CD4-positive, alpha-beta T cell treated with Interleukin-2 at 100 ng/mL for 4 hours (primary cell): ENCODE results near the gene DPP8.
A peak's percentile ranks its signal among the peaks of the same experiment; 100 is the strongest.
"Not testable (repeated sequence)": the region's sequence is repeated elsewhere in the genome, so short reads cannot be mapped to it uniquely, and the experiment has no call there.

ENCODE experiments used
- DNase-seq: peaks from one replicate; pipeline ENCODE4 v3.0.0-alpha.2; 2020; ENCODE audit warnings: low spot score

Gene DPP8

DNA sequence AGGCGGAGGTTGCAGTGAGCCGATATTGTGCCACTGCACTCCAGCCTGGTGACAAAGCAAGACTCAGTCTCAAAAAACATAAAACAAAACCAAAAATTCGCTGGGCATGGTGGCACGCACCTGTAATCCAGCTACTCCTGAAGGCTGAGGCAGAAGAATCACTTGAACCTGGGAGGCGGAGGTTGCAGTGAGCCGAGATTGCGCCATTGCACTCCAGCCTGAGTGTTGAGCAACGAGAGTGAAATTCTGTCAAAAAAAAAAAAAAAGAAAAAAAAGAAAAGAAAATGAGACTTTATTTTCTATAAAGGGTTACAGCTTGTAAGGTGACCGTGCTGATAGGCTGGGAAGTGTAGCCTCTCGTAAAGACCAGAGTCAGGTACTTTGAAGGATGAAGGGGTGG lies 6.7 kb upstream of the DPP8 start:
- no peak for DNase-seq

DNA sequence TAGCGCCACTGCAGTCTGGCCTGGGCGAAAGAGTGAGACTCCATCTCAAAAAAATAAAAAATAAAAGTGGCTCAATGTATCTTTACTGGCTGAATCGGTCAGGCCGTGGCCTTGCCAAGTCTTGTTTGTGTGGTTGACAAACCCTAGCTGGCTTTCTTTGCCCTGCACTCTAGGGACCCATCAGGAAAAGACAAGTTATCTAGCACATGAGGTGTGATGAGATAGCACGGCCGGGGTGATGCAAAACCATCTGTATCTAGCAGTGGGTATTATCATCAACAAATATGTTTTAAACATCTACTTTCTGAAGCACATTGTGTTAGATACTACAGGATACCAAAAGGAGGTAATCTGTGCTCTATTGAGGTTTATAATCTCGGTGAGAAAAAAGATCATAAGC lies 3.9 kb upstream of the DPP8 start:
- no peak for DNase-seq

DNA sequence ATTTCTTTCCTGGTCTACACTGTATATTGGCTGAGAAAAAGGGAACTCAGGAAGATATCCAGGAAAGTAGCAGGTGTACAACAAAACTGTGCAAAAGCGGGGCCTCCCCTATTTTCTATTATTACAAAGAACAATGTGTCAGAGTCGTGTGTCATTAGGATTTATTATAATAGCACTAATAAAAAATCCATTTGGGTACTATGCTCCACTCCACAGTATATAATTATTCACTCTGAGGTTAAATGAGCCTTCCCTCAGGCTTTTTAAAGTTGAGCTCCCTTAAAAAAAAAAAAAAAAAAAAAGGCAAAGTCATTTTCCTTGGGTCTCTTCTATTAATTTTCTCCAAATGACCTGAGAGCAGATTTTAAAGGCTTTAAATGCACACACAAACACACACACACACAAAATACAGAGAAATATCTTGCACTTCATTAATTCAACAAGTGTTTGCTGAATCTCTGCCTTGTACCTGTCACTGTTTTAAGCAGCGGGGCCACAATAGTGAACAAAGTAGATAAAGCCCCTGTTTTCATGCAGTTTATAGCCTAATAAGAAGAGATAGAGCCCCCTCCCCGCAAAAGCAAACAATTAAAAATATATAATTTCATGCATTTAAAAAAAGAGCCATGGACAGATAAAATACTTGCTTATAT lies 1.3 kb upstream of the DPP8 start:
- no peak for DNase-seq

DNA sequence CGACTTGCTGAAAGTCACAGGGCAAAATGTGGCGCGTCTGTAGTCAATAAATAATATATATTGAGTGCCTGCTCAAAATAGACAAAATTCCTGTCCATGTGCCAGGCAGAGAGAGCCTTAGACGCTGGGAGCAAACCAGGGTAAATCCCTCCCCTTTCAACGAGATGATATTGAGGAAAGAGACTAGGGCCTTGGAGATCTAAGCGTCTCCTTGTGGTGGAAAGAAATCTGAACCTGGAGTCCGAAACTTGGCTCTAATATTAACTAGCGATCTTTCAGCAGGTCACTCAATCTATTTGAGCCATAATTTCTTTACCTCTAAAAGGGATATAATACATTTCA lies 348 bp upstream of the DPP8 start:
- DNase-seq = no peak

DNA sequence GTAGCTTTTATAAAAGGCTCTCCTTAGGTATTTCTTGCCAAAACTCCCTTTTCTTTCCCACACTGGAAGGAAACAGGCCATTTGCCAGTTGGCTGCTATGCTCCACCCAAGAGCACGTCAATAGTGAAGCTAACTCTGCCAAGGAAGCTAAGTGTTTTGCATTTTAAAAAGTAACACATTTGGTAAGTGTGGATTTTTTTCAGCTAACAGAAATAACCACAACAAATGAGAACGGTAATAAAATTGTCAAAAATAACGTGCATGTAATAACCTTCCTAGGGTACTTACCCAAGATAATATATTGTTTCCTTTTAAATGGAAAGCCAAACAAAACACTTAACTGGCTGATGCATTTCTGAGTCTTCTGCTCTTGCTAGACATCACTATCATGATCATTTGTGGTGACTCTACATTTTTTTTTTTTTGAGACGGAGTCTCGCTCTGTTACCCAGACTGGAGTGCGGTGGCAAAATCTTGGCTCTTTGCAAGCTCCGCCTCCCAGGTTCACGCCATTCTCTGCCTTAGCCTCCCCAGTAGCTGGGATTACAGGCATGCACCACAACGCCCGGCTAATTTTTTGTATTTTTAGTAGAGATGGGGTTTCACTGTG lies 4.6 kb downstream of the DPP8 start:
- peak; percentile 37 for DNase-seq

DNA sequence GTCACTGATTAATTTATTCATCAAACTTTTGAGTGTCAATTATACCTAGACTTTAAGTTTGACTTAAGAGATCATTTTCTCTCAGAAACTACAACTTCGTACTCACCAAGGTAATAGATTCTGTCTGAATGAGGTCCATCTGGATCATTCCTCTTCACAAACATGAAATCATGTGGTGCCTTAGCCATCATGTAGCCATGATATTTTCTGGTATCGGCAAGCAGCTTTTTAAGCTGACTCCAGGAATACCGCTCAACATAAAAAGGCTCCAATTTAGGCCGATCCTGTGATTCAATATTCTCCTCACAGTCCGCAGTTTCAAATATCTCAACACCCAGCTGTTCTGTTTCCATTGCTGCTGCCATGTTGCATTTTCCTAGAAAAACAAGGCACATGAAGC lies 5.3 kb downstream of the DPP8 start:
- DNase-seq = no peak

DNA sequence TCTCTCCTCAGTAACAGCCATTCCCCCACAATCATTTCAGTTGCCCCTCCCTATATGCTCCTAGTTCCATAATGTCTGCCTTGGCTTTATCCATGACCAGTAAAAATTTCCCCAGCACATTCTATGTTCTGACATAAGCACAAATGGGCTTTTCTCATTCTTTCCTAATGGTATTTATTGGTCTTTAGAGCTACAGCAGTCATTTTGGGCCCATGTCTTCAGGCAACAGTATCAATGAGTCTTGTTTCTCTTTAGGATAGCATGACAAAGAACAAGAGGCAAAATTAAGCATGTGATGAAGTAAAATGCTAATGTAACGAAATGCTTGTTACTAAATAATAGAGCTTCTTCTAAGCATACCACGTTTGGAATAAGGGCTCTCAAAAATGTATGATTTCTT lies 8.2 kb downstream of the DPP8 start:
- no peak for DNase-seq

DNA sequence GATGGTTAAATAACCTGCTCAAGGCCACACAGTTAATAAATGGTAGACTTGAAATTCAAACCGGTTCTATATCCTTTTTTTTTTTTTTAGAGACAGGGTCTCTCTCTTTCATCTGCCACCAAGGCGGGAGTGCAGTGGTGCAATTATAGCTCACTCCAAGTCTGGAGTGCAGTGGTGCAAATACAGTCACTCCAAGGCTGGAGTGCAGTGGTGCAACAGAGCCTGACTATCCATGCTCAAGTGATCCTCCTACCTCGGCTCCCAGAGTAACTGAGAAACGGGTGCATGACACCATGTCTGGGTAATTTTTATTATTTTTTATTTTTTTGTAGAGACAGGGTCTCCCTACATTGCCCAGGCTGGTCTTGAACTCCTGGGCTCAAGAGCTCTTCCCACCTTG lies 23.4 kb downstream of the DPP8 start:
- no peak for DNase-seq

DNA sequence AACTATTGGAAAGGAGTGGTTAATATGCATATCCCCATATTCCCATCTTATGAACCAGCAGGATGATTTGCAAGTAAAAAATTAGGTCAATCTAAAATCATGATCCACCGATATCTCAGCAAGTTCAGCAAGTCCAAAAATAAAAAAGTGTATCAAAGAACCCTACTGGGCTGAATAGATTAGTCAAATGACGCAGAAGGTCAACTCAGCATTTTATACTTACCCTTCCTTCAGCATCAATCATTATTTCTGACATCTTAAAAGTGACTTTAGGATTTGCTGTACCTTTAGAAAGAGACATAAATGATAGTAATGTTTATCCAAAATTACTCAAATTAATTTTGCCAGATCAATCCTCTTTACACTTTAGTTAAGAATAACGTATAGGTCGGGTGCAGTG lies 32.6 kb downstream of the DPP8 start:
- no peak for DNase-seq

DNA sequence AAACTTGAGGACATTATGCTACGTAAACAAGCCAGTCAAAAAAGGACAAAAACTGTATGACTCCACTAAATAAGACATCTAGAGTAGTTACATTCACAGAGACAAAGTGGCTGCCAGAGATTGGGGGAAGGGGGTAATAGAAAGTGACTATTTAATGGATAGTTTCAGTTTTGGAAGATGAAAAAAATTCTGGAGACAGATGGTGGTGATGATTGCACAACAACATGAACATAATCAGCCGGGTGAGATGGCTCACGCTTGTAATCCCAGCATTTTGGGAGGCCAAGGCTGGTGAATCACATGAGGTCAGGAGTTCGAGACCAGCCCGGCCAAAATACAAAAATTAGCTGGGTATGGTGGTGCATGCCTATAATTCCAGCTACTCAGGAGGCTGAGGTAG lies 40.6 kb downstream of the DPP8 start:
- DNase-seq = no peak

DNA sequence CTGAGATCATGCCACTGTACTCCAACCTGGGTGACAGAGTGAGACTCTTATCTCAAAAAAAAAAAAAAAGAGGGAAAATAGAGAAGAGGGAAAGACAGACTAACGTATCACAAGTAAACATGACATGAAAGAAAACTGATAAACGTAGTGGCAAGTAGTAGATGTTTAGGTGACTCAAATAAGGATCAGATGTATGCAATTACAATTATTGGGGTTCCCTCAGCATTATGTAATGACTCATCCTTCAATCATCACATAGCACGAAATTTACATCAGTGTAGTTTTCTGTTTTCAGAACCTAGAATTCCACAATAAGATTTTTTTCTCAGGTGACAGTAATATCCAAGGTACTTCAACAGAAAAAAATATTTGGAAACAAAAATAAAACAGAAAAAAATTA lies 46.6 kb downstream of the DPP8 start:
- no peak for DNase-seq

DNA sequence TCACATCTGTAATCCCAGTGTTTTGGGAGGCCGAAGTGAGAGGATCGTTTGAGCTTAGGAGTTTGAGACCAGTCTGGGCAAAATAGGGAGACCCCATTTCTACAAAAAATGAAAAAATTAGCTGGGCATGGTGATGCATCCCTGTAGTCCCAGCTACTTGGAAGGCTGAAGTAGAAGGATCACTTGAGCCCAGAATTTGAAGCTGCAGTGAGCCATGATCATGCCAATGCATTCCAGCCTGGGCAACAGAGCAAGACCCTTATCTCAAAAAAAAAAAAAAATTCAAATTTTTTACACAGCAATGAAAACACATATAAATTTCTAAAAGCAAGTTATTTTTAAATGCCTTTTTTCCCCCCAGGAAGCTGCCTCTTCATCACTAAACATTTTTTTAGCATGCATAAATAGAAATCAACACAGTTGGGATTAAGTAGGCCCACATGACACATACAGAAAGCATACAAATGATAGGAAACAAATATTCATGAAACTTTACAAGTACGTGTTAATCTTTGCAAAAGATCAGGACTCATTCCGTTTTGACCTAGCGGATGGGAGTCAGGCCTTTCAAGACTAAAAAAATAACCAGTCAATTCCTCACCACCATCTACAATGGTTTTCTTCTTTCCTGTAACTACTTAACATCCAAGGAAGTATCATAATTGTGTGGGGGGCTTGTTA lies 49.1 kb downstream of the DPP8 start:
- no peak for DNase-seq

DNA sequence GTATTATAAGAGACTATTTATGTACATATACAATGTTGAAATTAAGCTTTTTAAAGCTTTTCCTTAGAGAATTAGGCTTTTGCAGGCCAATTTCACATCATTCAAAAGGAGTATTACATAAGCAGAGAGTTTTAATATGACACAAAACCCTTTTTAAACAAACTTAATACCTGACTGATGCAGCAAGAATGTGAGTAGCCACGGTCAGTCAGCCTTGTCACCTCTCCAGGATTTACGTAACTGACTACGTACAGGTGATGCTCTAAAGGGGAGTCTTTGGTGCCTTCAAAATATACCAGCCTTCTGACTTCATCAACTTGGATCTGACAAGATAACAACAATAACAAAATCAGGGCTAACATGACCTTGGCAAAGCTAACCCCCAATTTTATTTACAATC lies 50.6 kb downstream of the DPP8 start:
- no peak for DNase-seq

DNA sequence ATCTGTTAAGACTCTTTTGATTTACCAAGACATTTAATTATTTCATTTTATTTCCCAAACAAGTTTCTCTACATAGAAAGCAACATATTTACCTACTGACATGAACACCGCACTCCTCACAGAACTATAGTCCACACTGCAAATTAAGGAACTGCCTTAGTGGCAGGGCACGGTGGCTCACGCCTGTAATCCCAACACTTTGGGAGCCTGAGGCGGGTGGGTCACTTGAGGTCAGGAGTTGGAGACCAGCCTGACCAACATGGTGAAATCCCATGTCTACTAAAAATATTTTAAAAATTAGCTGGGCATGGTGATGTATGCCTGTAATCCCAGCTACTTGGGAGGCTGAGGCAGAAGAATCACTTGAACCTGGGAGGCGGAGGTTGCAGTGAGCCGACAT lies 54.4 kb downstream of the DPP8 start:
- DNase-seq = not testable (repeated sequence)

DNA sequence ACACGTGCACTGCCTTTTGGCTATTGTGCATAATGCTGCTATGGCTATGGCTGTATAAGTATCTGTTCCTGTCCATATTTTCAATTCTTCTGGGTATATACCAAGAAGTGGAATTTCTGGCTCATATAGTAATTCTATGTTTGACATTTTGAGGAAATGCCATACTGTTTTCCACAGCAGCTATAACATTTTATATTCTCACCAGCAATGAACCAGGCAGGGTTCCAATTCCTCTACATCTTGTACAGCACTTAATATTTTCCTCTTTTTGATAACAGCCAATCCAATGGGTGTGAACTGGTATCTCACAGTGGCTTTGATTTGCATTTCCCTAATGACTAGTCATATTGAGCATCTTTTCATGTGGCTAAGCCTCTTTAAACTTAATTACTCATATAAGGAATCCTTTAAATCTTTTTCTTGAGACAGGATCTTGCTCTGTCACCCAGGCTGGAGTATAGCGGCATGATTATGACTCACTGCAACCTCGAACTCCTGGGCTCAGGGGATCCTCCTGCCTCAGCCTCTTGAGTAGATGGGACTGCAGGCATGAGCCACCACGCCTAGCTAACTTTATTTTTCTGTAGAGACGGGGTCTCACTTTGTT lies 56.6 kb downstream of the DPP8 start:
- peak; percentile 26 for DNase-seq

DNA sequence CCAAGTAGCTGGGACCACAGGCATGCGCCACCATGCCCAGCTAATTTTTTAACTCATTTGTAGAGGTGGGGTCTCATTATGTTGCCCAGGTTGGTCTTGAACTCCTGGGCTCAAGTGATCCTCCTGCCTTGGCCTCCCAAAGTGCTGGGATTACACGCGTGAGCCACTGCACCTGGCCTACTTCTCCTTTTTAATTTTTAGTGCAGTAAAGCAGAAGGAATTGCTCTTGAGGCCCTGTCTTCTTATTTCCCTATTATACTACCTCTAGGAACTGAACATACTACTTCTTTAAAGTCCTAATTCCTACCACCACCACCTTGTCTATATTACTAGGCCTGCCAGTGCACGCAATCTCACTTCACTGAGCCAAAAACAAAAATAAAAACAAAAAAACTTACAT lies 62.2 kb downstream of the DPP8 start:
- DNase-seq = not testable (repeated sequence)

DNA sequence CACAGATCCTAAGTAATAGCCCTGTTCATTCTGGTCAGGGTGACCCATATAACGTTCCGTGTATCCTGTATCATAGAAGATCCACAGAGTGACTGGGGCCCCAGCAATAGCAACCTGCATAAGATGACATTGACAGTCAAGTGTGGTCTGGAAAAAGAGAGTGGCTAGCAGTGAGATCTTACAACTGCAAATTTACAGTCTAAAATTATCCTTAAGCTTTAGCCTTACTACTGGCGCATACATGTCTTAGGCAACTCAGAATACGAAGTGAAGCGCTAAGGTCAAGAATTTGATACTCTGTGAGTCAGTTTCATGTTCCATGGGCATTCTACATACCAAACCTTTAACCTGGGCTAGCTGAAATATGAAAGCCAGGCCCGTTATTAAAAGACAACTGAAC lies 65.5 kb downstream of the DPP8 start:
- DNase-seq = no peak

DNA sequence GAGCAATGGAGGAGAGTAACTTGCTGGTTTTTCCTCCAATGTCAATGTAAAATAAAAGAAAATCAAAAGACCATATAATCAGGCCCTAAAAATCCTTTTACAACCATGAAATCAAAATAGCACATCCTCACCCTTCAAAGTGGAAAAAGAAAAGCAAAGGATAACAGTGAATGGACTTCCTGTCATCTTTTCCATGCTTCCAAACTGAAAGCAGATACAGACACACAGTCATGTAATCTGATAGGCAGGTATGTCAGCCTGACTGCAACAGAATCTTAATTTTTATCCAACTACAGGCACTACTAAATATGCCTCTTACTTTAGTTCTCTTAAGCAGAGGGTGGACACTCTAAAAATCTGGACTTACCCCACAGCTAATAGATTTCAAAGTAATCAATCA lies 66.9 kb downstream of the DPP8 start:
- DNase-seq = no peak

DNA sequence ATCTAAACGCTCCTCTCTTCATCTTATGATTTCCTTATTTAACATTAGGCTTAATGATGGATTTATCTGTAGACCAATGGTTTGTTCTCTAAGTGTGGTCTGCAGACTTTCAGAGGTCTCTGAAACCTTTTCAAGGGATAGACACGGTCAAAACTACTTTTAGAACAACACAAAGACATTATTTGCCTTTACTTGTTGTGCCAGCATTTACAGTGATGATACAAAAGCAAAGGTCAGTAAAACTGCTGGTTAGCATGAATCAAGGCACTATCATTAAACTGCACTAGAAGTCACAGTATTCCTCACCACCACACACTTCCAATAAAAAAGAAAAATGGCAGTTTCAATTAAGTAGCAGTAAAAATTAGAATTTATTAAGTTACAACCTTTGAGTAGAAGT lies 70.3 kb downstream of the DPP8 start:
- no peak for DNase-seq

DNA sequence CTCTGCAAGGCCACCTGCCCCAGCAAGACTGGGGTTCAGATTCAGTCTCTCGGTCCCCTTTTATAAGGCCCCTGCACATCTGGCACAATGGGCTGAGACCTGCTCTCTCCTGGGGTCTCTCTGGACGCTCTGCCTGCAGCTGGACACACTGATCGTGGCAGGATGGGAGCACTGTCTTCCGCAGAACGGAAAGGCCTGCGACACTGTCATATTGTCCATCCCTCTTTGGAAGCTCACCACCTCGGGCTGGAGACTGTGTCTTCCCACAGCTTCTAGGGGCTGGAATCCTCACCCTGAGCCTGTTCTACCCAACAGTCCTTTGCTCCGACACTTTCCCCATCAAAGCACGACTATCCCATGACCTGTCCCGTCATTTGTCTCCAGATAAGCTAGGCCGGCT lies 83.3 kb downstream of the DPP8 start:
- DNase-seq = no peak

DNA sequence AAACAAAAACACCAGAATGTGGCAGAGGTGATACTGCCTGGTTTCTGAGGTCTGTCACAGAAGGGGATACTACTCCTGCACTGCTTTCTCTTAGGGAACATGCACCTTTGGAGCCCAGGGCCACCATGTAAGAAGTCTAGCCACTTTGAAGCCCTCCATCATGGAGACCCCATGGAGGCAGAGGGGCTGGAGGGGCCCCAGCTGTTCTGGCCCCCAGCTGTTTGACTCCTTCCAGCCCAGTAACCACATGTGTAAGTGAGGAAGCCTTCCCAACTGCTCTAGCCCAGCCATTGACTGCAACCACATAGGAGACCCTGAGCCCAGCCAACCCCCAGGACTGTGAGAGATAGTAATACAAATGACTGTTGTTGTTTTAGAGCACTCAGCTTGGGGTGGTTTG lies 85.8 kb downstream of the DPP8 start:
- DNase-seq = no peak

DNA sequence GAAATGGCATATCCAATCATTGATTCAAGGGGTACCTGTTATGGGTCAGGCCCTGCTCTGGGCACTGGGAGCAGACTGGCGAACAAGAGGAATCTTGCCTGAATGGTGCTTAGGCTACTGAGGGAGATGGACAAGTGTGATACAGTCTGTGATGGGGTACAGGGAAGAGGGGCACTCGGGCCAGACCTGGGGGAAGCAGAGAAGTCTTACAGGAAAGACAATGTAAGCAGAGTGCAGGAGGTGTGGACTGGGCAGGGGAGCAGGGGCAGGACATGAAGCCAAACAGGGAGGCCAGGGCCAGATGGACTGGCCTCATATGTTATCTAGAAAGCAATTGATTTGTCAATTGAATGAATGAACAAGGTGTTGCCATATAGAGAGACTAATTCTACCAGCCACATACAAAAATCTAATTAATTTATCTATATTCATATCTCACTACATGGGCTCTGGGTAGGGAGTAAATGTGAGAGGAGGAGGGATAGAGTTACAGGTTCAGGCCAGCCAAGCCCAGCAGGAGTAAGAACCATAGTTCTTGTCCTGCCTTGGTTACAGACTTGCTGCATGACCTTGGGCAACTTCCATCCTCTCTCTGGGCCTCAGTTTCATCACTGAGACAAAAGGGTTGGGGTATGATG lies 91.2 kb downstream of the DPP8 start:
- DNase-seq = no peak

DNA sequence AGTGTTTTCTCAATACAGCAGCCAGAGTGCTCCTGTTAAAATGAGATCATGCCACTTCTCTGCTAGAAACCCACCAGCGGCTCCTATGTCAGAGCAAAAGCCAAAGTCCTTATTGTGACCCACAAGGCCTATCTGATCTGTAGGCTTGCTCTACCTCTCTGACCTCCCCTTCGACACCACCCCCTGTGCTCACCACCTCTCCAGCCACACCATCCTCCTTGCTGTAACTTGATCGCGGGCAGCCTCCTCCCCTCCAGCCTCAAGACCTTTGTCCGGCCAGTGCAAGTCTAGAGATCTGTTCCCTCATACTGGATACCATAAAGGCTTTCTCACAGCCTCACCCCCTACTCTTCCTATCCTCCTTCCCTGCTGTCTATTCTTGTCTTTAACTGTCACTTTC lies 92.8 kb downstream of the DPP8 start:
- DNase-seq = no peak
